SU-DHL-6 (cell line): ENCODE results near the gene PDS5A.
"Not testable (repeated sequence)": the region's sequence is repeated elsewhere in the genome, so short reads cannot be mapped to it uniquely, and the experiment has no call there.

Experiments used
- H2AFZ ChIP-seq: fragments of 200-600 bp; sonication (generic); 2 replicates; pipeline ENCODE4 v1.6.1; 2014; ENCODE audit warnings: low read depth, mild to moderate bottlenecking, moderate library complexity, mixed read lengths, antibody characterized with exemption, low read length; ENCODE audit not compliant: severe bottlenecking
- H3F3A ChIP-seq: fragments of 200-600 bp; shearing (Covaris generic); 2 replicates; pipeline ENCODE4 v1.6.0; 2016; ENCODE audit warnings: antibody characterized with exemption, mild to moderate bottlenecking; ENCODE audit not compliant: insufficient read depth
- H3K27ac ChIP-seq: fragments of 200-600 bp; sonication (generic); 2 replicates; pipeline ENCODE4 v1.5.1; 2016; ENCODE audit warnings: low read depth, mild to moderate bottlenecking, low read length, moderate library complexity, mixed read lengths
- H3K27me3 ChIP-seq: fragments of 200-600 bp; sonication (generic), shearing (Covaris generic); 2 replicates; pipeline ENCODE4 v1.6.0; 2014; ENCODE audit warnings: mild to moderate bottlenecking, low read length
- H3K36me3 ChIP-seq: fragments of 200-600 bp; sonication (generic); 2 replicates; pipeline ENCODE4 v1.6.1; 2014; ENCODE audit warnings: mild to moderate bottlenecking, low read length, mixed read lengths
- H3K4me2 ChIP-seq: fragments of 300-600, 200-600 bp; shearing (Covaris generic), sonication (generic); 2 replicates; pipeline ENCODE4 v1.6.0; 2014; ENCODE audit warnings: low read length, low read depth, mild to moderate bottlenecking; ENCODE audit not compliant: poor library complexity, severe bottlenecking
- H3K4me3 ChIP-seq: fragments of 200-600 bp; sonication (generic); 2 replicates; pipeline ENCODE4 v1.5.1; 2014; ENCODE audit warnings: antibody characterized with exemption, low read length, mild to moderate bottlenecking, mixed read lengths; ENCODE audit not compliant: insufficient read depth, poor library complexity, severe bottlenecking
- H3K79me2 ChIP-seq: fragments of 200-600 bp; sonication (generic); 2 replicates; pipeline ENCODE4 v1.6.1; 2014; ENCODE audit warnings: mild to moderate bottlenecking, low read length, moderate library complexity; ENCODE audit not compliant: insufficient read depth
- H3K9ac ChIP-seq: fragments of 200-600 bp; sonication (generic); 2 replicates; pipeline ENCODE4 v1.7.0; 2014; ENCODE audit warnings: mild to moderate bottlenecking, low read length
- H3K9me2 ChIP-seq: fragments of 200-600 bp; sonication (generic); replicated peaks from 2 replicates; pipeline ENCODE4 v1.6.1; 2014; ENCODE audit warnings: low read length; ENCODE audit not compliant: insufficient read depth
- H3K9me3 ChIP-seq: fragments of 200-600 bp; sonication (generic); 2 replicates; pipeline ENCODE4 v1.6.1; 2014; ENCODE audit warnings: low read length, mixed read lengths; ENCODE audit not compliant: insufficient read depth
- H4K20me1 ChIP-seq: fragments of 200-600 bp; sonication (generic); 2 replicates; pipeline ENCODE4 v1.6.1; 2014; ENCODE audit warnings: low read depth, mild to moderate bottlenecking, antibody characterized with exemption, low read length, moderate library complexity, mixed read lengths
- EZH2phosphoT487 ChIP-seq: fragments of 200-600 bp; sonication (generic), shearing (Covaris generic); conservative IDR thresholded peaks from 2 replicates; pipeline ENCODE4 v1.6.1; 2018; ENCODE audit warnings: mild to moderate bottlenecking, antibody characterized with exemption, low read length, moderate library complexity, mixed read lengths
- TF ChIP-seq, protein P1 (sequence below): fragments of 200-600 bp; sonication (generic); IDR thresholded peaks from one replicate; pipeline ENCODE4 v1.5.1; 2017; ENCODE audit warnings: antibody characterized with exemption, mild to moderate bottlenecking, low read length, moderate library complexity; ENCODE audit not compliant: insufficient read depth, poor library complexity, severe bottlenecking

The PDS5A gene

DNA sequence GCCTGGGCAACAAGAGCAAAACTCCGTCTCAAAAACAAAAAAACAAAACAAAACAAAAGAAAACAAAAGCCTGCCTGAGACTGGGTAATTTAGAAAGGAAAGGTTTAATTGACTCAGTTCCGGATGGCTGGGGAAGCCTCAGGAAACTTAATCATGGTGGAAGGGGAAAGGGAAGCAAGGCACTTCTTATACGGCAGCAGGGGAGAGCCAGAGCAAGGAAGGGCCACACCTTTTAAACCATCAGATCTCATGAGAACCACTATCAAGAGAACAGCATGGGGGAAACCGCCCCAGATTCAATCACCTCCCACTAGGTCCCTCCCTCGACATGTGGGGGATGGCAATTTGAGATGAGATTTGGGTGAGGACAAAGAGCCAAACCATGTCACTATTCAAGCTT is 157.5 kb downstream of the PDS5A start:
- Histone ChIP-seq H3K36me3 (peaks cover 4% of the 10 kb centered on the region; the same call in 1 of the 2 replicates), H3F3A (peaks cover 11% of the 10 kb centered on the region), H3K4me2 (no peak overlapping the region), H3K4me3 (no peak overlapping the region), H3K9me2 (no peaks in the 10 kb centered on the region), H4K20me1 (no peaks in the 10 kb centered on the region), H3K27ac (no peak overlapping the region), H2AFZ (no peak overlapping the region), H3K9me3 (no peaks in the 10 kb centered on the region), H3K79me2 (no peaks in the 10 kb centered on the region), H3K9ac (no peak overlapping the region), H3K27me3 (no peaks in the 10 kb centered on the region)
- TF ChIP-seq, protein P1, sequence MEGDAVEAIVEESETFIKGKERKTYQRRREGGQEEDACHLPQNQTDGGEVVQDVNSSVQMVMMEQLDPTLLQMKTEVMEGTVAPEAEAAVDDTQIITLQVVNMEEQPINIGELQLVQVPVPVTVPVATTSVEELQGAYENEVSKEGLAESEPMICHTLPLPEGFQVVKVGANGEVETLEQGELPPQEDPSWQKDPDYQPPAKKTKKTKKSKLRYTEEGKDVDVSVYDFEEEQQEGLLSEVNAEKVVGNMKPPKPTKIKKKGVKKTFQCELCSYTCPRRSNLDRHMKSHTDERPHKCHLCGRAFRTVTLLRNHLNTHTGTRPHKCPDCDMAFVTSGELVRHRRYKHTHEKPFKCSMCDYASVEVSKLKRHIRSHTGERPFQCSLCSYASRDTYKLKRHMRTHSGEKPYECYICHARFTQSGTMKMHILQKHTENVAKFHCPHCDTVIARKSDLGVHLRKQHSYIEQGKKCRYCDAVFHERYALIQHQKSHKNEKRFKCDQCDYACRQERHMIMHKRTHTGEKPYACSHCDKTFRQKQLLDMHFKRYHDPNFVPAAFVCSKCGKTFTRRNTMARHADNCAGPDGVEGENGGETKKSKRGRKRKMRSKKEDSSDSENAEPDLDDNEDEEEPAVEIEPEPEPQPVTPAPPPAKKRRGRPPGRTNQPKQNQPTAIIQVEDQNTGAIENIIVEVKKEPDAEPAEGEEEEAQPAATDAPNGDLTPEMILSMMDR, result no peak
- no peak for TF ChIP-seq EZH2phosphoT487

DNA sequence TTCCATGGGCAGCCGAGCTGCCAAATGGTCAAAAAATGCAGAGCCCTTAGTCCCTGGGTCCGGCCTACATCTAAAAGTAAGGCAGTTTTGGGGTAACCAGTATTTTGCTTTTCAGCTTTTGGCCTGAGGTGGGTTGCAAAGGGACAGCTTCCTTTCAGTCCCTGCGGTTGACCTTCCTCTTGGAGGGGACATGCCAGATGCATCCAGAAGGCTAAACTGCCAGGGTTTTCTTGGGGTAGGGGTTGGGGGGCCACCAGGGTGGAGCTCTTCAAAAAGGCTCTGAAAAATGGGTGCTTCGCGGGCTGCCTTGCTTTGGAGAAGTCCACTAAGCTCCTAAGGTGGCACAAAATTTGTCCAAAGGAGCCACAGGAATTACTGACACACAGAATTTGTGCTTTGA is 159.1 kb downstream of the PDS5A start:
- no peaks in the 10 kb centered on the region for H3K79me2 ChIP-seq
- no peaks in the 10 kb centered on the region for H3K9me2 ChIP-seq
- H3K9me3 ChIP-seq, result no peaks in the 10 kb centered on the region
- H3K4me2 ChIP-seq, result no peak overlapping the region
- H3K27ac ChIP-seq, result no peak overlapping the region
- H3K9ac ChIP-seq, result no peak overlapping the region
- TF ChIP-seq, protein P1, result no peak
- TF ChIP-seq EZH2phosphoT487, result no peak
- H3K4me3 ChIP-seq, result no peak overlapping the region
- no peaks in the 10 kb centered on the region for H3K36me3 ChIP-seq
- peaks cover 6% of the 10 kb centered on the region for H3F3A ChIP-seq
- H4K20me1 ChIP-seq, result no peaks in the 10 kb centered on the region
- no peaks in the 10 kb centered on the region for H3K27me3 ChIP-seq
- H2AFZ ChIP-seq, result no peak overlapping the region

DNA sequence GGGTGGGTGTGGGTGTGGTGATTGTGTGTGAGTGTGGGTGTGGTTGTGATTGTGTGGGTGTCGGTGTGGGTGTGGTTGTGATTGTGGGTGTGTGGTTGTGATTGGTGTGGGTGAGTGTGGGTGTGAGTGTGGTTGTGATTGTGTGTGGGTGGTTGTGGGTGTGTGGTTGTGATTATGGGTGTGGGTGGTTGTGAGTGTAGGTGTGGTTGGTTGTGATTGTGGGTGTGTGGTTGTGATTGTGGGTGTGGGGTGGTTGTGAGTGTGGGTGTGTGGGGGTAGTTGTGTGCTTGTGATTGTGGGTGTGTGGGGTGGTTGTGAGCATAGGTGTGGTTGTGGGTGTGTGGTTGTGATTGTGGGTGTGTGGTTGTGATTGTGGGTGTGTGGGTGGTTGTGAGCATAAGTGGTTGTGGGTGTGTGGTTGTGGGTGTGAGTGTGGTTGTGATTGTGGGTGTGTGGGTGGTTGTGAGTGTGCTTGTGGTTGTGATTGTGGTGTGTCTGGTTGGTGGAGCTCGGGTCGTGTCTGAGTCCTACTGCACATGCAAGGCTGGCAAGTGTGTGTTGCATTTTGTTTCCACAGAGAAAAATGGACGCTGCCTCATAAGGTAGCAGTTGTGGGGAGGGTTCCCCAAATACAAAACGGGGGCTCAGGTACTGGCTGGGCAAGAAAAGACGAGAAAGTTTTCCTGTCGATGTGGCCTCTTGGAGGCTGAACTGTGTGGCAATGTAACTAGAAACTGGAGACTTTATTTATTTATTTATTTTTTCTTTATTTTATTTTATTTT is 163.1 kb downstream of the PDS5A start:
- H3F3A ChIP-seq, result no peaks in the 10 kb centered on the region
- H3K4me3 ChIP-seq, result no peak overlapping the region
- H2AFZ ChIP-seq, result no peak overlapping the region
- H3K9me3 ChIP-seq, result no peaks in the 10 kb centered on the region
- H3K36me3 ChIP-seq, result no peaks in the 10 kb centered on the region
- H4K20me1 ChIP-seq, result no peaks in the 10 kb centered on the region
- H3K27me3 ChIP-seq, result no peaks in the 10 kb centered on the region
- H3K79me2 ChIP-seq, result no peaks in the 10 kb centered on the region
- no peak for TF ChIP-seq EZH2phosphoT487
- TF ChIP-seq, protein P1, result no peak
- no peak overlapping the region for H3K27ac ChIP-seq
- no peaks in the 10 kb centered on the region for H3K9me2 ChIP-seq
- H3K4me2 ChIP-seq, result no peak overlapping the region
- H3K9ac ChIP-seq, result no peak overlapping the region

DNA sequence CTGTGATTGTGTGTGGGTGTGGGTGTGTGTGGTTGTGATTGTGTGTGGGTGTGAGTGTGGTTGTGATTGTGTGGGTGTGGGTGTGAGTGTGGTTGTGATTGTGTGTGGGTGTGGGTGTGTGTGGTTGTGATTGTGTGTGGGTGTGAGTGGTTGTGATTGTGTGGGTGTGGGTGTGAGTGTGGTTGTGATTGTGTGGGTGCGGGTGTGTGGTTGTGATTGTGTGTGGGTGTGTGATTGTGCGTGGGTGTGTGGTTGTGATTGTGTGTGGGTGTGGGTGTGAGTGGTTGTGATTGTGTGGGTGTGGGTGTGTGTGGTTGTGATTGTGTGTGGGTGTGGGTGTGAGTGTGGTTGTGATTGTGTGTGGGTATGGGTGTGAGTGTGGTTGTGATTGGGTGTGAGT is 163.9 kb downstream of the PDS5A start:
- H3F3A ChIP-seq, H3K9ac ChIP-seq, H3K79me2 ChIP-seq, H2AFZ ChIP-seq, H3K9me2 ChIP-seq, H3K4me3 ChIP-seq, H3K4me2 ChIP-seq, H3K27me3 ChIP-seq, H3K9me3 ChIP-seq, H3K36me3 ChIP-seq, H4K20me1 ChIP-seq, H3K27ac ChIP-seq: not testable (repeated sequence)

DNA sequence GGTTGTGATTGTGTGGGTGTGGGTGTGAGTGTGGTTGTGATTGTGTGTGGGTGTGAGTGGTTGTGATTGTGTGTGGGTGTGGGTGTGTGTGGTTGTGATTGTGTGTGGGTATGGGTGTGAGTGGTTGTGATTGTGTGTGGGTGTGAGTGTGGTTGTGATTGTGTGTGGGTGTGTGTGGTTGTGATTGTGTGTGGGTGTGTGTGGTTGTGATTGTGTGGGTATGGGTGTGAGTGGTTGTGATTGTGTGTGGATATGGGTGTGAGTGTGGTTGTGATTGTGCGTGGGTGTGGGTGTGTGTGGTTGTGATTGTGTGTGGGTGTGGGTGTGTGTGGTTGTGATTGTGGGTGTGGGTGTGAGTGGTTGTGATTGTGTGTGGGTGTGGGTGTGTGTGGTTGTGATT is 164.7 kb downstream of the PDS5A start:
- H3K9ac ChIP-seq, H2AFZ ChIP-seq, H3K36me3 ChIP-seq, H3K4me3 ChIP-seq, H4K20me1 ChIP-seq, H3K79me2 ChIP-seq, H3K9me3 ChIP-seq, H3K27ac ChIP-seq, H3K9me2 ChIP-seq, H3K27me3 ChIP-seq, H3K4me2 ChIP-seq, H3F3A ChIP-seq: not testable (repeated sequence)
